EH (cell line): ENCODE measurements around the gene RRP1.
"Not testable (repeated sequence)": the region's sequence is repeated elsewhere in the genome, so short reads cannot be mapped to it uniquely, and the experiment has no call there.

Experiments
- DNase-seq: peaks from one replicate; pipeline ENCODE4 v3.0.0-alpha.2; 2015; ENCODE audit warnings: low read depth

The RRP1 gene

DNA sequence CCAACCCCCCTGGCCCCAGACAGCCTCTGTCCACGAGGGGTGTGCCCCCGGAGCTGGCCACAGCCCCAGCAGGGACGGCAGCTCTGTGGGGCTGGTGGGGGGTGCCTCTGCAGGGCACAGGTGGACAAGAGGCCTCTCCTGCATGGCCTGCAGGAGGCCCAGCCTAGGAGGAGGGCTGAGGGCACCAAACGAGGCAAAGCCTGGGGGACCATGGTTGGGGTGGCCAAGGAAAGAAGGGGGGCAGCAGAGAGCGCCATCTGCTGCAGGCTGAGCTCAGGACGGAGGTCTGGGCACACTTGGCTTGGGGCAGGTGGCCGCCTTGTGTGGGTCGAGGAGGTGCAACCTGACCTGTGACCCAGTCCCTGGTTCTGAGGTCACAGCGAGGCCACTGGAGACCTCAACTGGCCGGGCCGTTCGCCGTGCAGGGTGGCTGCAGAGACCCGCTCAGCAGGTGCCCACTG lies 27.3 kb downstream of the RRP1 start:
- no peak for DNase-seq

DNA sequence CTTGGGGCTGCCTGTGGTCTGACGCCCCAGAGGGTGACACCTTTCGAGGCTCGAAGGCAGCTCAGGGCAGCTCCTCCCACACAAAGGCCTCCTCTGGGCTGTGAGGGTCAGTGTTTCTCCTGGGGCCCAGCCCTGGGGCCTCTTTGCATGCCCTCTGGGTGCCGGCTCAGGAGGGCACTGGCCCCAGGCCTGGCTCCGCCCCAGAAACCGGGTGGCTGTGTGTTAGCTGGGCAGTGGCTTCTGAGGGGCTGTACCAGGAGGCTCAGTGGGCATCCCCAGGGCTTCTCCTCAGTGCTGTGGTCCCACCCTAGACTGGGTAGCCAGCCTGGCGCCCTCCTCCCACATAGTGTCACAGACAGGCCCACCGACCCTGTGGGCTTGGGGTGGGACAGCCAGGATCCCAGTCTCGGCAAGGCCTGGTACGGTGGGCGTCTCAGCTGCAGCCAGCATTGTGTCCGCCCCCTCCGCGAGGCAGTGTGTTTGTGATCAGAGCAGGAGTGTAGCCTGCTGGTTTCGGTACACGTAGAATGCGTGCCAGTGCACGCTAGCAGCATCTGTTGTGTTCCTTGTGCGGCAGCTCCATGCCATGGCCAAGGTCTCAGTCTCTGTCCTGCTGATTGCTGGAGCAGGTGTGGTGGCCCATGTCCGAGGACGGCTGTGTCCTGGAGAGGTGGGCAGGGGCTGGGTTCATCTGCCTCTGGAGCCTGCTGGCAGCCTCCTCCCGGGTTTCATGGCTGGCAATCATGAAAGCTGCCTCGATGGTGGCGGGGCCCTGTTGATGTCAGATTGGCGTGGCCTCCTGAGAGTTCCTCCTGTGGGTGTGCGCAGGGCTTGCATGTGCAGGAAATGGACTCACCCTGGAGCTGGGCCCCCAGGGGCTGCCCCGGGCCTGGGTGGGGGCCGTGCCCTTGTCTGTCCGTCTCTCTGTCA lies 28.0 kb downstream of the RRP1 start:
- DNase-seq: no peak

- DNase-seq: no peak
These were observed 29.3 kb downstream of the RRP1 start for GRCh38 chr21:43818685-43819084.

- DNase-seq: no peak
These were observed 30.4 kb downstream of the RRP1 start for GRCh38 chr21:43819511-43820405.

DNA sequence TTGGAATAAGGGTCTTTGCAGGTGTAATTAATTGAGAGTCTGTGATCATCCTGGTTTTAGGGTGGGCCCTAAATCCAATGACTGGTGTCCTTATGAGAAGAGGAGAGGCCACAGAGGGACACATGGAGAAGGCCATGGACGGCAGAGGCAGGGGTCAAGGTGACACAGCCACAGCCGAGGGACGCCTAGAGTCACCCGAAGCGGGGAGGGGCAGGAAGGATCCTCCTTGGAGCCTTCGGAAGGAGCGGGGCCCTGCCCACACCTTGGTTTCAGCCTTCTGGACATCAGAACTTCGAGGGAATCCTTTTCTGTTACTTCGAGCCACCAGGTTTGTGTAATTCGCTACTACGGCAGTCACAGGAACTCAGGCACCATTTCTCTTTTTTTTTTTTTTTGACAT lies 31.1 kb downstream of the RRP1 start:
- no peak for DNase-seq

GRCh38 chr21:43822166-43822565 lies 32.8 kb downstream of the RRP1 start:
- DNase-seq: not testable (repeated sequence)

GRCh38 chr21:43822741-43823140 lies 33.4 kb downstream of the RRP1 start:
- not testable (repeated sequence) for DNase-seq

GRCh38 chr21:43824333-43825241 lies 35.2 kb downstream of the RRP1 start:
- peak; percentile 72 for DNase-seq

DNA sequence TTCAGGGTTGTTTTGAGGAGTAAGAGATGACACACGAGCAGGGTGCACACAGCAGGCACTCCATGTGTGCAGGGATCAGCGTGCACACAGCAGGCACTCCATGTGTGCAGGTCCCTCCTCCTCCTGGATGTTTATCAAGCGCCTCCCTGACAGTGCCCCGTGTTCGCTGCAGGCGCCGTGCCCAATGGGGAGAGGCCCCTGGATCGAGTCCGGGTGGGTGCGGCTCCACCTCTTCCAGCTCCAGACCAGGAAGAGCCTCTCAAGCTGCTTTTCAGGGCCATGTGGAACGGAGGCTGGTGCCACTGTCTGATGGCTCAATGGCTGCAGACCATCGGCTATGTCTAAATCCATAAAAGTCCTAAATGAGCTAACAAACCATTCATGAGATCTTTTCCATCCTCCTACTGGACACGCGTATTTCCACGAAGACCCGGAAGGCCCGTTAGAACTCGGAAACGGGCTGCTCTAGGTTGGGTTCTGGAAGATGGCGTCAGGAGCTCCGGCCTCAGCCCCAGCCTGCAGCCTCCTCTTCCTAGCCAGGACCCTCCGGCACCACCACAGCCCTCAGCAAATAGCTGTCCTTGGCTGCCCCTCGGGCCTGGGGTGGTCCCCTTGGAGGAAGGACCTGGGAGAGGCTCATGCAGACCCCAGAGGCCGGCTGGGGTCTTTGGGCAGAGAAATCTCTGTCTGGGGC lies 36.0 kb downstream of the RRP1 start:
- no peak for DNase-seq

DNA sequence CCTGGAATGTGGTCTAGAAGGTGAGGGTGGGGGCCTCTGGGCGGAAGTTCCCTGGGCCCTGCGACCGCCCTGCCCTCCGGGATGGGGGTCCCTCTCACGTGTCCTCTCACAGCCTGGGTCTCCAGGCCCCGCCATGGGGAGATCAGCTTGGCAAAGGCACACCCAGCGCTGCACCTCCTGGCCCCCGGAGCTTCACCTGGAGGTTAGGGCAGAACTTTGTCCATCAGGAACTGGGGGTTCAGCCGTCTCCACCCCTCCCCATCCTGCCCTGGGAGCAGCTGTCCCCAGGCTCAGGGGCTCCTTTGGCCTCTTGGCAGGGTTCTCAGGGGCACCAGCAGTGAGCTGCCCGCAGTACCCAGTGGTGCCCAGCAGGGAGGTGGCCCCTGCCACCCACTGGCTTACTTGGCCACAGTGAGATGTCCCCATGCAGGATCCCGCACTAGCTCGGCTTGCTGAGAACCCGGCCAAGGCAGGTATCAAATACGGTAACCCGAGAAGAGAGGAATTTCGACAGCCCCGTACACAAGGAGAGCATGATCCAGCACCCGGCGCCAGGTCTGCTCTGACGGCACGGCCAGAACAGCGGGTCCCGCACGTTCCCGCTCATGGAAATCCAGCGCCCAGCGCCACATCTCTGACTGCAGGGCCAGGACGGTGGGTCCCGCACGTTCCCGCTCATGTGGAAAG lies 36.7 kb downstream of the RRP1 start:
- no peak for DNase-seq

DNA sequence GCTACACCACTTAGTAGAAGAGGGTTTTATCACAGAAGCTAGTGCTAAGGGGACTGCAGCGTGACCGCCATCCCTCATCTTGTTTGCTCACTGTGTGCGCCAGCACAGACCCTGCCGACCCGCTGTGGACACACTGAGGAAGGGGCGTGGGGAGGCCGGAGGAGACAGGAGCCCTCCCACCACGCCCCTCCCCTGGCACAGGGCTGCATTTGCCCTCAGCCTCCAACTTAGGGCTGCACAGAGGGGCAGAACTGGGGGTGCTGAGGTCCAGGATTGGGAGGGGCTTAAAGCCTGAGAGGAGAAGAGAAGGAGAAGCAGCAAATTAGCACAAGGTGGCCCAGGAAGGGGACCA lies 37.2 kb downstream of the RRP1 start:
- DNase-seq: no peak

DNA sequence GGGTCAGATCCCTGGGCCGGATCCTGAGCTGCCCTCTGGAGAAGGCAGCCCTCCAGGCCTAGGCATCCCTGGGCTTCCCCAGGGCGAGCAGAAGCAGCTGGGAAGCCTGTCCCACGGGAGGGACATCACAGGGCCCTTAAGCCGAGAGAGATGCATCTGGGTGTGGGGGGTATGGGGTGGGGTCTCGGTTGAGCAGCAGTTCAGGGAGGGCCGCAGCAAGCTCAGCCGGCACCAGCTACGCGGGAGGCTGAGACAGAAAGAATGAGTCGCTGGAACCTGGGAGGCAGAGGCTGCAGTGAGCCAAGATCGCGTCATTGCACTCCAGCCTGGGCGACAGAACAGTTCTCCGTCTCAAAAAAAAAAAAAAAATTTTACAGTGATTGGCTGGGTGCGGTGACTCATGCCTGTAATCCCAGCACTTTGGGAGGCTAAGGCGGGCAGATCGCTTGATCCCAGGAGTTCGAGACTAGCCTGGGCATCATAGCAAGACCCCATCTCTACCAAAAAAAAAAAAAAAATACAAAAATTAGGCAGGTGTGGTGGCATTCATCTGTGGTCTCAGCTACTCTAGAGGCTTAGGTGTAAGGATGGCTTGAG lies 37.7 kb downstream of the RRP1 start:
- DNase-seq: peak; percentile 86

- DNase-seq: no peak
These were observed 39.8 kb downstream of the RRP1 start for GRCh38 chr21:43829161-43829560.

DNA sequence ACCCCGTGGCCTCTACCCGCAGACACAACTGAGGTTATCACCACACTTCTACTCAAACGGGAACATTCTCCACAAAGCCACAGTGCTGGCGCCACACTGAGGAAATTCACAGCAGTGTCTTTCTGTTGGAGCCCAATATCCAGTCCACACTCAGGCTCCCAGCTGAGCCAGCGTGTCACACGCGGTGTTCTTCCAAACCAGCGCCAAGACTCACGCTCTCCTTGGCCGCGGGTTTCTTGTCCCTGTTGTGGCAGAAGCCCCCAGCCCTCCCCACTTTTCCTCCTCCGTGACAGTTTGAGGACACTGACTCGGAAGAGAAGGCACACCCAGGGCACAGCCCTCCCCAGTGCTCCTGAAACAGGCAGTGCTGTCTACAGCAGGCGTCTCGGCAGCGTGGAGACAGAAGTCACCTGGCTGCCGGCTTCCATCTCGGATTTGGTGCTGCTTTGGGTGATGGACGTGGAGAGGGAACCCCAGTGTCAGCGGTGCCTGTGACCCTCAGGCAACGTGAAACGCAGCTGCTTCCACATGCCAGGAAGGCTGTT lies 40.3 kb downstream of the RRP1 start:
- DNase-seq: no peak

- no peak for DNase-seq
These were observed 42.8 kb downstream of the RRP1 start for GRCh38 chr21:43832158-43832550.

GRCh38 chr21:43832648-43833047 lies 43.3 kb downstream of the RRP1 start:
- DNase-seq: no peak

GRCh38 chr21:43834146-43834905 lies 44.9 kb downstream of the RRP1 start:
- DNase-seq: no peak

GRCh38 chr21:43835050-43835449 lies 45.7 kb downstream of the RRP1 start:
- DNase-seq: no peak

DNA sequence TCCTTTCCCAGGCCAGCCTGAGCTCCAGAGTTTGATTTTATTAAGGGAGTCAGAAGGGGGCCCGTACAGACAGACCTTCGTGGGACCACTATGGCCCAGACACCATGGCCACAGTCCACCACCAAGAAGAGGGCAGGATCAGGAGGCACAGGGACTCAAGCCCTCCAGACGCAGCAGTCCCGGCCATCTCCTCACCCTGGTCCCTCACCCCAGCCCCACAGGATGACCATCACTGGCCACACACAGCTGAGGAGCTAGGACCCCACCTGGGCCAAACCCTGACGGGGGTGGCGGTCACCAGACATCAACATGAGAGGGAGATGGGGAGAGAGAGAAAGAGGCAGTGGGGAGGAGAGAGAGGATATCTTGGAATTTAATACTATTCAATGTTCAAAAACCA lies 46.5 kb downstream of the RRP1 start:
- DNase-seq: no peak
